Endodermal cell (in vitro differentiated cells): ENCODE measurements around the gene OR6S1. TPM values are rescaled to one million over a fixed set of nuclear protein-coding genes. Genes with fewer than 3 reads are reported as not detected.

ENCODE experiments used
- DNase-seq: peaks from one replicate; pipeline ENCODE4 v3.0.0-alpha.2; 2017
- H3K27ac ChIP-seq: 2 replicates; pipeline ENCODE4 v1.5.1; 2013; ENCODE audit warnings: mild to moderate bottlenecking, low read depth, low read length, moderate library complexity
- H3K27me3 ChIP-seq: 2 replicates; pipeline ENCODE4 v1.6.1; 2013; ENCODE audit warnings: mild to moderate bottlenecking, low read length, moderate library complexity; ENCODE audit not compliant: insufficient read depth, control insufficient read depth, poor library complexity, severe bottlenecking
- H3K36me3 ChIP-seq: 2 replicates; pipeline ENCODE4 v1.7.0; 2013; ENCODE audit warnings: mild to moderate bottlenecking, low read length, moderate library complexity; ENCODE audit not compliant: control insufficient read depth, insufficient read depth
- H3K4me1 ChIP-seq: one replicate; pipeline ENCODE4 v1.7.0; 2013; ENCODE audit warnings: low read length; ENCODE audit not compliant: control insufficient read depth, insufficient read depth
- H3K4me3 ChIP-seq: 2 replicates; pipeline ENCODE4 v1.5.1; 2013; ENCODE audit warnings: mild to moderate bottlenecking, low read length, moderate library complexity
- H3K9ac ChIP-seq: 2 replicates; pipeline ENCODE4 v1.6.1; 2013; ENCODE audit warnings: mild to moderate bottlenecking, low read length, moderate library complexity; ENCODE audit not compliant: poor library complexity, severe bottlenecking; ENCODE audit errors: extremely low read depth
- H3K9me3 ChIP-seq: 2 replicates; pipeline ENCODE4 v1.6.1; 2013; ENCODE audit warnings: mild to moderate bottlenecking, low read length, moderate library complexity; ENCODE audit not compliant: control insufficient read depth
- H3K27ac Mint-ChIP-seq: 2 replicates; pipeline ENCODE4 v1.8.0; 2020; ENCODE audit warnings: mixed read lengths
- H3K27me3 Mint-ChIP-seq: 2 replicates; pipeline ENCODE4 v1.8.0; 2021; ENCODE audit warnings: mild to moderate bottlenecking, mixed read lengths; ENCODE audit not compliant: insufficient read depth
- H3K36me3 Mint-ChIP-seq: 2 replicates; pipeline ENCODE4 v1.8.0; 2020; ENCODE audit warnings: low read depth, mixed read lengths
- H3K4me1 Mint-ChIP-seq: 2 replicates; pipeline ENCODE4 v1.8.0; 2020; ENCODE audit warnings: mixed read lengths
- H3K4me3 Mint-ChIP-seq: 2 replicates; pipeline ENCODE4 v1.8.0; 2020; ENCODE audit warnings: mild to moderate bottlenecking, moderate library complexity, mixed read lengths
- H3K9me3 Mint-ChIP-seq: 2 replicates; pipeline ENCODE4 v1.8.0; 2020; ENCODE audit warnings: mild to moderate bottlenecking, mixed read lengths
- WGBS, 2 experiments: methylation state at CpG; one replicate each; pipeline versions ENCODE4 v1.1.5 to v1.1.7; 2013; ENCODE audit warnings: missing lambda C conversion rate in 2 of 2, mixed read lengths in 1 of 2; ENCODE audit not compliant: insufficient coverage in 1 of 2, insufficient read length in 1 of 2; 5-methylcytosine and 5-hydroxymethylcytosine counted together
- total RNA-seq, 2 donors: library from RNA; stranded (reverse); fragmentation: NEBNext Ultra II Directional in 1 of 2; extraction: Animal tissue kit (Norgen Biotek cat#: 25700) in 1 of 2; gene quantifications; 2 replicates in 1 of 2; 3 replicates in 1 of 2; pipeline ENCODE4 v1.2.1, GENCODE V29; 2021
- TF ChIP-seq, protein P1 (sequence below): fragments of 200-600 bp; sonication (generic); conservative IDR thresholded peaks from 2 replicates; pipeline ENCODE4 v1.5.0; 2021; ENCODE audit warnings: antibody characterized with exemption, mild to moderate bottlenecking

Gene OR6S1
- total RNA-seq, 2 donors from 2014 or later, result not detected

DNA sequence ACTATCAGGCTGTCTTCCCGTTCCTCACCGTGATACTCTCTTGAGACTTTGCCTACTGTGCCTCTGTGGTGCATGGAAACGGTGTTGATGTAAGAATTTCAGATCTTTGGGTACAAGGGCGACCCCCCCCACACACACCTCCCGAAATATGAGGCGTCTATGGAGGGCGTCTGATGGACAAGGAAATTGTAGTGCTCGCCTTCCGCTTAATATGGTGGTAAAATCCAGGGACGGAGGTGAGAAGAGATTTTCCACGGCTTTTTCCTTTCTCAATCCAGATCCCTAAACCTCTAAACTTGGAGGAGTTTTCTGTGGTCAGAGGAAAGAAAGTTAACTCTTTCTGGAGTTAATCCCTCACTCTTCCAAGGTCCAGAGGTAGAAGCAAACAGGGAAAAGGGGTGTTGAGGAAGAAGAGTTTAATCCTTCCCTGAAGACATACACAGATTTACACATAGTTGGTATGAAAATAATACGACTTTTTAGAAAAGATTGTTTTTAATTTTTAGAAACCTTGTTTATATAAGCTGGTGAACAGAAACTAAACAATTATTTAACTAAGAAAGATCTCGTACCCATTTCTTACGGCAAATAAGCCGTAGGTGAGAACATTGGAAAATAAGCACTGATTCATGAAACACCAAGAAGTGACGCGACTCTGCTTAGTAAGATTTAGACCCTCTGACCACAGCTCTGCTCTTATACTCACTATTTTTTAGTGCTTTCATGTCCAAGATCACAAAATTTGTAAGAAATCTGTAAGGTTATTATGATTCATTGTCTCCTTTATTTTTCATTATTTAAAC is 27.3 kb downstream of the OR6S1 start:
- H3K27ac Mint-ChIP-seq, result no peak overlapping the region
- H3K4me3 Mint-ChIP-seq, result no peak overlapping the region
- no peaks in the 10 kb centered on the region for H3K9me3 Mint-ChIP-seq
- TF ChIP-seq, protein P1, sequence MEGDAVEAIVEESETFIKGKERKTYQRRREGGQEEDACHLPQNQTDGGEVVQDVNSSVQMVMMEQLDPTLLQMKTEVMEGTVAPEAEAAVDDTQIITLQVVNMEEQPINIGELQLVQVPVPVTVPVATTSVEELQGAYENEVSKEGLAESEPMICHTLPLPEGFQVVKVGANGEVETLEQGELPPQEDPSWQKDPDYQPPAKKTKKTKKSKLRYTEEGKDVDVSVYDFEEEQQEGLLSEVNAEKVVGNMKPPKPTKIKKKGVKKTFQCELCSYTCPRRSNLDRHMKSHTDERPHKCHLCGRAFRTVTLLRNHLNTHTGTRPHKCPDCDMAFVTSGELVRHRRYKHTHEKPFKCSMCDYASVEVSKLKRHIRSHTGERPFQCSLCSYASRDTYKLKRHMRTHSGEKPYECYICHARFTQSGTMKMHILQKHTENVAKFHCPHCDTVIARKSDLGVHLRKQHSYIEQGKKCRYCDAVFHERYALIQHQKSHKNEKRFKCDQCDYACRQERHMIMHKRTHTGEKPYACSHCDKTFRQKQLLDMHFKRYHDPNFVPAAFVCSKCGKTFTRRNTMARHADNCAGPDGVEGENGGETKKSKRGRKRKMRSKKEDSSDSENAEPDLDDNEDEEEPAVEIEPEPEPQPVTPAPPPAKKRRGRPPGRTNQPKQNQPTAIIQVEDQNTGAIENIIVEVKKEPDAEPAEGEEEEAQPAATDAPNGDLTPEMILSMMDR, result no peak
- Histone ChIP-seq H3K4me3 (peak overlapping the region; percentile 92), H3K9ac (peak overlapping the region; percentile 48), H3K4me1 (no peaks in the 10 kb centered on the region), H3K27ac (no peak overlapping the region), H3K9me3 (no peaks in the 10 kb centered on the region), H3K27me3 (no peaks in the 10 kb centered on the region), H3K36me3 (no peaks in the 10 kb centered on the region)
- 27 to 79% methylated on average over 5 to 14 of the region's 17 CpGs for whole genome bisulfite sequencing, 2 experiments
- peaks cover 13% of the 10 kb centered on the region for H3K4me1 Mint-ChIP-seq
- peak; percentile 80 for DNase-seq
- H3K36me3 Mint-ChIP-seq, result no peaks in the 10 kb centered on the region
- H3K27me3 Mint-ChIP-seq, result no peaks in the 10 kb centered on the region

DNA sequence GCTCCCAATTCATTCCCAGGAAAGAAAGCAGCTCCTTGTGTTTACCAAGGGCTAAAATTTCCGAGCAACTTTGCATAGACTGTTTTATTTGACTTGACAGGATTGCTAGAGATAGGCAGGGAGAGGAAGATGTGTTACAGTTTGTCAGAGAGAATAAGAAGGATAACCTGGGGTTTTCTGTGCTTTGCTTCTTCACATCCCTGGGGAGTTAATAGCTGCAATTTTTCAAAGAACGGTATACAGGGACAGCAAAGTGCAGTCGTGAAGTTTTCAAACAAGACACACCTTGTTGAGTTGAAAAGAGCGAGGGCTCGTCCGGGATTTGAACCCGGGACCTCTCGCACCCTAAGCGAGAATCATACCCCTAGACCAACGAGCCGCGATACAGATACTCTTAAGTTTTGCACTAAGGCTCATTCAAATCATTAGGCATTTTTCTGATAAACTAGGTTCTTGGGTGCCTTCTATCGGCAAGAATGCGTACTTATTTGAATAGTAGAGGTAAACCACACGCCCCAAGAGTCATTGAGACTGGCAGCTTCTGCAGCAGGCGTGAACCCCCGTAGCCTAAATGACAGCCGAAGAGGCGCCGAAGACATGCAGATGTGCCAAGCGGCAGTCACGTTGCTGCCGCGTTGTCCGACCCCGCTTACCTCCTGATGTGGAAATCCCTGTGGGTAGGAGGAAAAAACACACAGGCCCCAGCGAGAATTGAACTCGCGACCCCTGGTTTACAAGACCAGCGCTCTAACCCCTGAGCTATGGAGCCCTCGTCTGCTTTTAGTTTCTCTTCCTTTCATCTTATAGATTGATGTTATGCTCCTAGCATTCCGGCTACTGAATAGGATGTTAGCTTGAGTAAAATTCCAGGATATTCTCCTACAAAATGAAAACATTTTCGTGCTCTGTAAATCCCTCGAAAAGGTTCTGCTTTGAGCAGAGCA is 28.1 kb downstream of the OR6S1 start:
- Histone ChIP-seq H3K9me3 (no peaks in the 10 kb centered on the region), H3K36me3 (no peaks in the 10 kb centered on the region), H3K4me1 (no peaks in the 10 kb centered on the region), H3K27ac (peak overlapping the region; percentile 10), H3K9ac (peak overlapping the region; percentile 48), H3K27me3 (no peaks in the 10 kb centered on the region), H3K4me3 (peak overlapping the region; percentile 92)
- H3K27ac Mint-ChIP-seq, result no peak overlapping the region
- TF ChIP-seq, protein P1, result peak; percentile 83
- peak; percentile 95 for DNase-seq
- H3K9me3 Mint-ChIP-seq, result no peaks in the 10 kb centered on the region
- no peaks in the 10 kb centered on the region for H3K36me3 Mint-ChIP-seq
- H3K4me3 Mint-ChIP-seq, result no peak overlapping the region
- 1 to 2% methylated on average over 30 to 34 of the region's 34 CpGs for WGBS, 2 experiments
- peaks cover 13% of the 10 kb centered on the region for H3K4me1 Mint-ChIP-seq
- H3K27me3 Mint-ChIP-seq, result no peaks in the 10 kb centered on the region

DNA sequence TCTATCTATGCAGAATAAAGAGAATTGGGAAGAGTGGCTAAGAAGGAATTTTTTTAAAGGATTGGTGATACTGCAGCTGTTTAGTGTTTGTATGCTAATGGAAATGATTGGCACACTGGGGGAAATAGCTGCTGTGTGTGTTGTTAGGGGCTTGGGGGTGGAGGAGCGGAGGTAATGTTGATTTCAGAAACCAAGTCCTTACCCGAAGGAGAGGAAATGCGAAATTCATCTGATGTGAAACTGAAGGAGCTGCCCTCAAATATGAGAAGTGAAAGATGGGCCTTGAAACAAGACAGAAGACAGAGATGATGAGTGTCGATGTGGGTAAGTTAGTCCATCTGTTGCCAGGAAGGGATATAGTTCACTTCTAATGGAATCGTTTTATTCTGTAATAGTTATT is 29.1 kb downstream of the OR6S1 start:
- no peak overlapping the region for H3K27ac ChIP-seq
- TF ChIP-seq, protein P1, result no peak
- H3K36me3 Mint-ChIP-seq, result no peaks in the 10 kb centered on the region
- no peaks in the 10 kb centered on the region for H3K27me3 ChIP-seq
- WGBS, 2 experiments, result 81 to 89% methylated on average over 3 to 5 of the region's 5 CpGs
- no peaks in the 10 kb centered on the region for H3K27me3 Mint-ChIP-seq
- no peaks in the 10 kb centered on the region for H3K9me3 Mint-ChIP-seq
- H3K9ac ChIP-seq, result no peak overlapping the region
- H3K36me3 ChIP-seq, result no peaks in the 10 kb centered on the region
- H3K4me3 ChIP-seq, result peak overlapping the region; percentile 92
- H3K4me1 ChIP-seq, result no peaks in the 10 kb centered on the region
- H3K4me1 Mint-ChIP-seq, result peaks cover 13% of the 10 kb centered on the region
- H3K27ac Mint-ChIP-seq, result no peak overlapping the region
- no peak for DNase-seq
- H3K9me3 ChIP-seq, result no peaks in the 10 kb centered on the region
- no peak overlapping the region for H3K4me3 Mint-ChIP-seq
